Neural progenitor cell (in vitro differentiated cells): Measurements from ENCODE around the gene EXD3. TPM values are rescaled to one million over a fixed set of nuclear protein-coding genes. Genes with fewer than 3 reads are reported as not detected.

Experiments
- DNase-seq: peaks from one replicate; pipeline ENCODE4 v3.0.0-alpha.2; 2016; ENCODE audit warnings: low spot score
- H2AFZ ChIP-seq: fragments of 200-600 bp; sonication (generic); replicated peaks from 2 replicates; pipeline ENCODE4 v1.6.1; 2016; ENCODE audit warnings: antibody characterized with exemption
- H3F3A ChIP-seq: fragments of 200-600 bp; sonication (generic); 2 replicates; pipeline ENCODE4 v1.6.1; 2016; ENCODE audit warnings: antibody characterized with exemption, low read depth
- H3K27ac ChIP-seq: fragments of 200-600 bp; sonication (generic); 2 replicates; pipeline ENCODE4 v1.5.1; 2016; ENCODE audit warnings: mild to moderate bottlenecking
- H3K27me3 ChIP-seq: fragments of 200-600 bp; sonication (generic); 2 replicates; pipeline ENCODE4 v1.6.1; 2016; ENCODE audit warnings: mild to moderate bottlenecking, moderate library complexity
- H3K36me3 ChIP-seq: fragments of 200-600 bp; sonication (generic); 2 replicates; pipeline ENCODE4 v1.5.1; 2016
- H3K4me1 ChIP-seq: fragments of 200-600 bp; sonication (generic); 2 replicates; pipeline ENCODE4 v1.6.1; 2016; ENCODE audit warnings: mixed run types
- H3K4me2 ChIP-seq: fragments of 200-600 bp; sonication (generic); 2 replicates; pipeline ENCODE4 v1.6.1; 2016
- H3K4me3 ChIP-seq: fragments of 200-600 bp; sonication (generic); 2 replicates; pipeline ENCODE4 v1.5.1; 2016
- H3K79me2 ChIP-seq: fragments of 200-600 bp; sonication (generic); 2 replicates; pipeline ENCODE4 v1.6.1; 2016; ENCODE audit warnings: low read depth
- H3K9ac ChIP-seq: fragments of 200-600 bp; sonication (generic); 2 replicates; pipeline ENCODE4 v1.6.1; 2016
- H3K9me3 ChIP-seq: fragments of 200-600 bp; sonication (generic); 2 replicates; pipeline ENCODE4 v1.5.1; 2016; ENCODE audit warnings: low read depth
- H4K20me1 ChIP-seq: fragments of 200-600 bp; sonication (generic); 2 replicates; pipeline ENCODE4 v1.6.1; 2016; ENCODE audit warnings: low read depth
- H3K27ac Mint-ChIP-seq: 3 replicates; pipeline ENCODE4 v1.8.0; 2021; ENCODE audit warnings: mixed read lengths
- H3K27me3 Mint-ChIP-seq: 2 replicates; pipeline ENCODE4 v1.8.0; 2022; ENCODE audit warnings: low read depth, mild to moderate bottlenecking, inconsistent platforms, moderate library complexity, mixed read lengths; ENCODE audit not compliant: insufficient read depth
- H3K36me3 Mint-ChIP-seq: 3 replicates; pipeline ENCODE4 v1.8.0; 2021; ENCODE audit warnings: mixed read lengths
- H3K4me1 Mint-ChIP-seq: 3 replicates; pipeline ENCODE4 v1.8.0; 2021; ENCODE audit warnings: mixed read lengths
- H3K4me3 Mint-ChIP-seq: 3 replicates; pipeline ENCODE4 v1.8.0; 2021; ENCODE audit warnings: mild to moderate bottlenecking, moderate library complexity, mixed read lengths
- H3K9me3 Mint-ChIP-seq: 3 replicates; pipeline ENCODE4 v1.8.0; 2020; ENCODE audit warnings: mixed read lengths
- CTCF ChIP-seq: fragments of 200-600 bp; sonication (generic); IDR thresholded peaks from 2 replicates; pipeline ENCODE4 v1.5.1; 2017; ENCODE audit warnings: antibody characterized with exemption, mild to moderate bottlenecking
- EZH2 ChIP-seq: fragments of 200-600 bp; sonication (generic); IDR thresholded peaks from 2 replicates; pipeline ENCODE4 v1.6.1; 2017; ENCODE audit warnings: antibody characterized with exemption, mild to moderate bottlenecking, moderate library complexity
- EZH2phosphoT487 ChIP-seq: fragments of 200-600 bp; sonication (generic); IDR thresholded peaks from 2 replicates; pipeline ENCODE4 v1.6.1; 2017; ENCODE audit warnings: antibody characterized with exemption
- total RNA-seq: library from RNA; depleted of rRNA; stranded (reverse); fragments of >200 nt; gene quantifications from 2 replicates; pipeline ENCODE4 v1.2.3, GENCODE V29; 2015; ENCODE audit warnings: low replicate concordance

EXD3 gene
- total RNA-seq, 1 donor from 2014 or later: 4.7 TPM

GRCh38 chr9:137303893-137304382 is 119.0 kb downstream of the EXD3 start:
- Mint-ChIP-seq H3K4me3 (peak overlapping the region; percentile 30), H3K27me3 (peaks cover 6% of the 10 kb centered on the region), H3K9me3 (no peaks in the 10 kb centered on the region), H3K27ac (peak overlapping the region; percentile 42), H3K4me1 (peaks cover 49% of the 10 kb centered on the region), H3K36me3 (peaks cover 3% of the 10 kb centered on the region)
- Histone ChIP-seq H4K20me1 (peaks cover 33% of the 10 kb centered on the region), H2AFZ (no peak overlapping the region), H3K4me1 (peaks cover 65% of the 10 kb centered on the region), H3K27me3 (peaks cover 17% of the 10 kb centered on the region), H3K4me2 (no peak overlapping the region), H3F3A (peaks cover 50% of the 10 kb centered on the region), H3K9me3 (no peaks in the 10 kb centered on the region), H3K27ac (no peak overlapping the region), H3K79me2 (peaks cover 18% of the 10 kb centered on the region), H3K9ac (no peak overlapping the region), H3K36me3 (no peaks in the 10 kb centered on the region), H3K4me3 (no peak overlapping the region)
- DNase-seq: peak; percentile 25
- no peak for TF ChIP-seq CTCF
- TF ChIP-seq EZH2phosphoT487: no peak
- TF ChIP-seq EZH2: no peak

GRCh38 chr9:137303151-137303892 is 119.6 kb downstream of the EXD3 start:
- Mint-ChIP-seq H3K4me1 (peaks cover 48% of the 10 kb centered on the region), H3K4me3 (peak overlapping the region; percentile 77), H3K9me3 (no peaks in the 10 kb centered on the region), H3K27me3 (peaks cover 6% of the 10 kb centered on the region), H3K27ac (peak overlapping the region; percentile 42), H3K36me3 (peaks cover 3% of the 10 kb centered on the region)
- peaks cover 71% of the 10 kb centered on the region for H3K4me1 ChIP-seq
- no peaks in the 10 kb centered on the region for H3K36me3 ChIP-seq
- DNase-seq: peak; percentile 70
- H3K9ac ChIP-seq: no peak overlapping the region
- H3K4me2 ChIP-seq: peak overlapping the region; percentile 92
- H3K9me3 ChIP-seq: no peaks in the 10 kb centered on the region
- H3K79me2 ChIP-seq: peaks cover 18% of the 10 kb centered on the region
- no peak overlapping the region for H2AFZ ChIP-seq
- peaks cover 56% of the 10 kb centered on the region for H3F3A ChIP-seq
- H3K27me3 ChIP-seq: peaks cover 24% of the 10 kb centered on the region
- peak overlapping the region; percentile 46 for H3K4me3 ChIP-seq
- H3K27ac ChIP-seq: no peak overlapping the region
- peaks cover 39% of the 10 kb centered on the region for H4K20me1 ChIP-seq
- TF ChIP-seq EZH2phosphoT487 (no peak), EZH2 (no peak), CTCF (no peak)

GRCh38 chr9:137302449-137303150 is 120.4 kb downstream of the EXD3 start:
- H3K27ac Mint-ChIP-seq: no peak overlapping the region

More at GRCh38 chr9:137302449-137303150, 120.4 kb downstream of the EXD3 start:
- H3K27me3 Mint-ChIP-seq: peaks cover 6% of the 10 kb centered on the region
- H3K27me3 ChIP-seq: peaks cover 31% of the 10 kb centered on the region
- H3K9me3 Mint-ChIP-seq: no peaks in the 10 kb centered on the region
- H3K4me3 ChIP-seq: peak overlapping the region; percentile 46
- H3K9ac ChIP-seq: no peak overlapping the region
- peaks cover 69% of the 10 kb centered on the region for H3K4me1 ChIP-seq
- peak overlapping the region; percentile 77 for H3K4me3 Mint-ChIP-seq
- peaks cover 18% of the 10 kb centered on the region for H3K79me2 ChIP-seq
- no peak overlapping the region for H2AFZ ChIP-seq
- no peaks in the 10 kb centered on the region for H3K36me3 ChIP-seq
- H3K4me2 ChIP-seq: peak overlapping the region; percentile 92
- H3K27ac ChIP-seq: no peak overlapping the region
- H3K9me3 ChIP-seq: no peaks in the 10 kb centered on the region
- peaks cover 47% of the 10 kb centered on the region for H3K4me1 Mint-ChIP-seq
- peak; percentile 91 for DNase-seq
- peaks cover 3% of the 10 kb centered on the region for H3K36me3 Mint-ChIP-seq
- TF ChIP-seq EZH2phosphoT487: no peak
- peak; percentile 46 for TF ChIP-seq EZH2
- peak; percentile 71 for TF ChIP-seq CTCF
- H4K20me1 ChIP-seq: peaks cover 46% of the 10 kb centered on the region
- H3F3A ChIP-seq: peaks cover 63% of the 10 kb centered on the region
